ENCODE data around the gene LILRA6.
"Not testable (repeated sequence)": the region's sequence is repeated elsewhere in the genome, so short reads cannot be mapped to it uniquely, and the experiment has no call there.

DNA sequence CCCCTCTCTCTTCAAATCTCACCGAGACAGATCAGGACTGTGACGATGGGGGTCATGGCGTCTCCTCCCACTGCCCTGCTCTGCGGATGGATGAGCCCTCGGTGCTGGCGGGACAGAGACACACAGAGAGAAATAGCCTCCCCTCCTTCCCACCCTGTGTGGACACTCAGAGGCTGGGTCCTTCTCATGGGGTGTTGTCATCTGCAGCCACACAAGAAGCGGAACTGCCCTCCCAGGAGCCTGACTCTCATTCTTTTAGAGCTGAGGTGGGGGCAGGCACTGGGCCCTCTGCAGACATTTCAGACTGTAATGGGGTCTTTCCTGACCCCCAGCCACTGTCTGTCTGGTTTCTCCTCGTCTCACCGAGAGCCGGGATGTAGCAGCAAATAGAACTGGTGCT, 37.9 kb upstream of the LILRA6 start:
- TF ChIP-seq, protein P1, sequence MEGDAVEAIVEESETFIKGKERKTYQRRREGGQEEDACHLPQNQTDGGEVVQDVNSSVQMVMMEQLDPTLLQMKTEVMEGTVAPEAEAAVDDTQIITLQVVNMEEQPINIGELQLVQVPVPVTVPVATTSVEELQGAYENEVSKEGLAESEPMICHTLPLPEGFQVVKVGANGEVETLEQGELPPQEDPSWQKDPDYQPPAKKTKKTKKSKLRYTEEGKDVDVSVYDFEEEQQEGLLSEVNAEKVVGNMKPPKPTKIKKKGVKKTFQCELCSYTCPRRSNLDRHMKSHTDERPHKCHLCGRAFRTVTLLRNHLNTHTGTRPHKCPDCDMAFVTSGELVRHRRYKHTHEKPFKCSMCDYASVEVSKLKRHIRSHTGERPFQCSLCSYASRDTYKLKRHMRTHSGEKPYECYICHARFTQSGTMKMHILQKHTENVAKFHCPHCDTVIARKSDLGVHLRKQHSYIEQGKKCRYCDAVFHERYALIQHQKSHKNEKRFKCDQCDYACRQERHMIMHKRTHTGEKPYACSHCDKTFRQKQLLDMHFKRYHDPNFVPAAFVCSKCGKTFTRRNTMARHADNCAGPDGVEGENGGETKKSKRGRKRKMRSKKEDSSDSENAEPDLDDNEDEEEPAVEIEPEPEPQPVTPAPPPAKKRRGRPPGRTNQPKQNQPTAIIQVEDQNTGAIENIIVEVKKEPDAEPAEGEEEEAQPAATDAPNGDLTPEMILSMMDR (conservative IDR thresholded peaks at IDR 0.05; ENCODE audit: low read depth, low read length), result not testable (repeated sequence)
- not testable (repeated sequence) for TF ChIP-seq EZH2 (IDR thresholded peaks at IDR 0.05; ENCODE audit: borderline replicate concordance, low read depth, low read length, poor library complexity, severe bottlenecking)

All from A673 (cell line).